ENCODE data around the gene CNTN4.
"Not testable (repeated sequence)": the region's sequence is repeated elsewhere in the genome, so short reads cannot be mapped to it uniquely, and the experiment has no call there.

CNTN4 gene

DNA sequence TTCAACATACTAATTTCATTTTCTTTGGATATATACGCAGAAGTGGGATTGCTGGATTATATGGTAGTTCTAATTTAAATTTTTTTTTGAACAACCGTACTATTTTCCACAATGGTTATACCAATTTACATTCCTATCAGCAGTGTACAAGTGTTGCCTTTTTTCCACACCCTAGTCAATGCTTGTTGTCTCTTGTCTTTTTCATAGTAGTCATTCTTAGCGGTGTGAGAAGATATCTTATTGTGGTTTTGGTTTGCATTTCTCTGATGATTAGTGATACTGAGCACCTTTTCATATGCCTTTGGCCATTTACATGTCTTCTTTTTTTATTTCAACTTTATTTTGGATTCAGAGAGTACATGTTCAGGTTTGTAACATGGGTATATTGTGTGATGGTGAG is 858.4 kb downstream of the CNTN4 start:
- DNase-seq (ENCODE audit: low read depth, low spot score): no peak

DNA sequence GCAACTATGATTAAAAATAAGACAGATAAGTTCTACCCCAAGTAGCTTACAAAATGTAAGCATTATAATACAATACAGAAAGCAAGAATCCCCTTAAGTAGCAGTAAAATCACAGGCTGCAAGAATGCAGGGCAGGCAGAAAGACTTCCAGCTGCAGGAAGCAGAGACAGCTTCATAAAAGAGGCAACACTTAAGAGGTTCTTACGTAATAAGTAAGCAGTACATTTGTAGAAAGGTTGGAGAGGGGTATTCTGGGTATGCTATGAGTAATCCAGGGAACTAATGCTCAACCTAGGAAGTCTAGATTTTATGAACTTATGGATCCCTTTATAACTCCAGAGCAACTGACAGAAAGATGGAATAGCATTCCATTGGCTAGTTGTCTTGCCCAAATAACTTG is 859.9 kb downstream of the CNTN4 start:
- no peak for DNase-seq (ENCODE audit: low read depth, low spot score)

DNA sequence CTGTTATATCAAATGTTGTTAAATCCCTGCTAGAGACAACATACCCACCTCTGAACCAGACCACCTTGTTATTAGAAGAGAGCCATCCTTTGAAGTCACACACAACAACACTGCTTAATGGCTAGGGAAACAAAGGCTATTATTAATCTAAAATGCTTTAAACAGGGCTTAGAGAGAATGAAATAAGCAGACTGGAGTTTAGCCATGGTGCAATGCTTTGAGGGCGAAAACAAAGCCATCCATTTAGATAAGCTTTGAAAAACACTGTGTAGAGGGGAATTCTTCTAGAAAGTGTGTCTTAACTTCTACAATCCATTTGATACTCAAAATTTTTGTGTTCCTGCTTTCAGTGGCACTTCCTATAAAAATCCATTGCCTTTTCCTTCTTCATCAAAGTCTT is 862.9 kb downstream of the CNTN4 start:
- DNase-seq (ENCODE audit: low read depth, low spot score): no peak

DNA sequence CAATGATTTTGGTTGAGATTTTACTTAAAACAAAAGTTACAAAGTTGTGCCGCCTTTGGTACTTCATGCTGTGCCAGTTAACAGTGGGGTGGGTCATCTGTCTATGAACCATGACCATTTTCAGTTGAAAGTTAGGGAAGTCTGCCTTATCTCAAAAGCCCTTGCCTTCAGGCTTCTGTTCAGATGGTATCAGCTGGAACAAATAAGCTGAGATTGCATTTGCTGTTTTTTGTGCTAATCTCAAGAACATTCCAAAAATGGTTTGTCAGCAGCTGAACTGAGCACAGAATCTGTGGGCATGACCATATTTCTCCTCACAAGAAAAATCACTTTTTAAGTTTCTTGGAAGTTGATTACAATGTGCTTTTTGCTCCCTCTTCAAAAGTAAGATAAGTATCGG is 869.2 kb downstream of the CNTN4 start:
- no peak for DNase-seq (ENCODE audit: low read depth, low spot score)

DNA sequence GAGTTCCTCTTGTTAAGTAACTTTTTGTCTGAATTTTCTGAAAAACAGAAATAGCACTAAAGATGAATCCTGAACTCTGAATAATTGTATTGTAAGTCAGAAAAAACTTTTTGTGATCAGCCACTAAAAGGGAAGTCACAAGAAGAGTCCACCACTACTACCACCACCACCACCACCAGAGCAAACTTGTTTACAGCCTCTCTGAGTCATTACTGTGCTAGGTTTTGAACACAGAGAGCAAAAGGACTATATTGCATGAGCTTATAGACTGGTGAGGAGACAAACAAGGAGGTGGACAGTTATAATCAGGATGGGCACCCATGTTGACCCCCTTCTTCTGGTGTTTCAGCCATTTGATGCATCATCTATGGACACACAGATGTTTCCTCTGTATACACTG is 869.8 kb downstream of the CNTN4 start:
- no peak for DNase-seq (ENCODE audit: low read depth, low spot score)

DNA sequence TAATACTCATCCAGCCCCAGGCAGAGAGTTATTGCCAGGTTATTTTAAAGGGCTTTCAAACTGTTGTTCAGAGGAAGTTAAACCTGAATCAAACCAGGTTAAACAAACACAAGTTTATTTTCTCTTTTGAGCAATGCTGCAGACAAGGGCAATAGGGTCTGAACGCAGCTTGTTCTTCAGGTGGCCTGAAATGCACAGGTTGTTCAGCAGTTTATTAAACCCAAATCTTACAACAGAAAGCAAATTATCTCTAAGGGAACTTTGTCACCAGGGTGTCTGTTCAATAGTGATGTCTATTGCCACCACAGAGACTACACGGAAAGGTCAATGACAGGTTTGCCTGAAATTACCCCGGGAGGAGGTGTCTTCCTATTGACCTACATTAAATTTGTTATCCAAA is 877.5 kb downstream of the CNTN4 start:
- no peak for DNase-seq (ENCODE audit: low read depth, low spot score)

DNA sequence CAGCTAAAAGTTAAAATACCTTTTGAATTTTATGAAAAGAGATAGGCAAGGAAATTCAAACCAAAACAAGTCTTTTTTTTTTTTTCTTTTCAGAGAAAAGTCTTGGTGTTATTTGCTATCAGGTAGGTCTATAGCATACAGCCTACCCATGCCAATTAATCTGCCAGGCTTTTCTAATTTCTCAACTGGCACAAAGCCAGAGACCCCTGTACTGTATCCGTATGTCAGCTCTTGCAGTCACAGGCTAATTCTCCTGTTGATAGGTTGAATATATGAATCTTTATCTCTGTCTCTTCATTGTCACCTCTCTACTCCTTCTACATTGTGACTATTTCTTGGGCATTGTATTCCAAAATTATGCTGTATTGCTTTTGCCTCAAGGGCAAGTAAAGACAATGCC is 878.1 kb downstream of the CNTN4 start:
- no peak for DNase-seq (ENCODE audit: low read depth, low spot score)

DNA sequence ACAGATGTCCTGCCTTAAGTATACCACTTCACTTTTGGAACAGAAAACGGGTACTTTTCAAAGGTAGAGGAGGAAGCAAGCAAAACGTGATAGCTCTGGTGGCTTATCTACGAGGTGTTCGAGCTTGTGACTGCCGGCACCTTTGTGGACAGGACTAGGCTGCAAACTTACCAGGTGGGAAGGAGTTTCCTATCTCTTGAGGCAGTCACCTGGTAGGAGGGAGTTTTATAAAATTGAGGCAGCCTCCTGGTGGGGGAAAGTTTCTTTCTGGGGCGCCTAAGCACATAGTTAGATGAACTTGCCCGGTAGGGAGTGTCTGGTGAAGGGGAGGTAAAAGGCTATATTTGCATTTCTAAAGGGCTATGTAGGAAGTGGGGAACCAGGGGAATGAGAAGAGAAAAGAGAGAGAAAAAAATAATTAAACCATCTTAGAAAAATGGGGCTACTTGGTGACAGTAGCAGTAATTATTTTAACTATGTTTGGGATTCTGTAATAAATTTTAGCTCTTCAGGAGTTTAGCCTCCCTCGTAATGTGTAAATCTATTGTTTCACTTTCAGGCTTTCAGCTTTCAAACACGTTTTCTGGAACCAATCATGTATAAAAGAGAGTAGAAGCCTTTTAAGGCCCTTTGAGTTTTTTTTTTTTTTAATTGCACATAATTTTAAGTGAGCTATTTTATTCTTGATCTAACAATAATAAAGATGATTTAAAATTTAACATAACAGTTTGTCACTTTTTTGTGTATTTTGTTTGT is 880.5 kb downstream of the CNTN4 start:
- DNase-seq (ENCODE audit: low read depth, low spot score): no peak

DNA sequence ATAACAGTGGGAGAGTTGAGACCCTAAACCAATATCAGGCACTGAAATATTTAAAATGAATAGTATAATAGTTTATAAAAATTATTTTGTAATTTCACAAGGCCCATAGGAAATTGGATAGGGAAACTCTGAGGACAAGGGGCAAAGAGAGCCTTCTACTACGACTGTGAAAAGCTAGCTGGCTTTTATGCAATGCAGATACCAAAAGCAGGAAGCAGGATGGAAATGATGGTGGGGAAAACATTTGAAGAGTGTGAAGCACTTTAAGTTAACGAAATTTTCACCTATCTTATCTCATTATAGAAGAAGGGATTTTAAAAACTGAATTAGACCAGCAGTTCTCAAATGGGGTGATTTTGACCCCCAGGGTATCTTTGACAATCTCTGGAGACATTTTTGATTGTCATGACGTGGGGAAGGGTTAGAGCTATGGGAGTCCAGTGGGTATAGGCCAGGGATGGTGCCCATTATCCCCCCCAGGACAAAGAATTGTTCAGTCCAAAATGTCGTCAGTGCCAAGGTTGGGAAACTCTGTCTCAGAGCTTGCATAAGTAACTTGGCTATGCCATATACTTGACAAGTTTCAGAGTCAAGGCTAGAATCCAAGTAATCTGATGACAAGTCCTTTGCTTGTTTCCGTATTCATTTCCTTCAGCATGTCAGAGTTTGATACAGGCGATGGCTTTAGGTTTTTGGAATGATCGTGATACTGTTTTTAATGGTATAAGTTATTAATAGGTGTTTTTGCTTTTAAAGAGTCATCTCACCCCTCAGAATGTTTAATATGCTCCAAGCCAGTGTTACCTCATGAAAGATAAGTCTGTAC is 885.6 kb downstream of the CNTN4 start:
- DNase-seq (ENCODE audit: low read depth, low spot score): no peak

DNA sequence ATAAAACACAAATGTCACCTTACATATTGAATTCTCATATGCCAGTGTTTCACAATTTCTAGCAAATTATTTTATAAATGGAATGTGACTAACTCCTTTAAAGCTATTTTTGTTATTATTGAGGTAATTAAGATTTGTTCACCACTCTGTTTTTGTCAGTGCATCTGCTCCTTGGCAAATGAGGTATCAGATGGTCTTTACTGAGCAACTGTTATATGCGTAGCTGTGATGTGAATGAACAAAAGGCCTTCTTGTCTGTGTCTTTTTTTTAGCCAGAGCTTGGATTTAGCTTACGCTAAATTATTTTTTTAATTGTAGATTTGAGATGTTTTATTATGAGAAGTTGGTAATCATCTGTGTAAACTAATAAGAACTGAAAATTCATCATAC is 886.2 kb downstream of the CNTN4 start:
- DNase-seq (ENCODE audit: low read depth, low spot score): no peak

DNA sequence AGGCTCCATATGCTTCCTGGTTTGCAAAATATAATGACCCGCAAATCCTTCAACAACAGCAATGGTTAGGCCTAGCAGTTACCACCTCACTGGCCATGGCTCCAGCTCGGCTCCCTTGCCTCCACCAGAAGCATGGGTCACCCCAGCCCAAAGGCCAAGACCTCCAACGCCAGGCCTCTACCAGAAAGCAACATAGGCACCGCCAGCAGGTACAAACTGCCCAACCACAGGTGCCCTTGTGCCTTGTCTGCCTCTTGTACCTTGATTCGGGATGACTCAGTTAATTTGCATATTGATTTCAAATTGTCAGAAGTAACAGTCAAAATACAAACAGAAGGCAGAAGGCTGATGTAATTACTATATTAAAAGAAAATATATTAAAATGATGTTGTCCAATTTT is 886.8 kb downstream of the CNTN4 start:
- DNase-seq (ENCODE audit: low read depth, low spot score): no peak

DNA sequence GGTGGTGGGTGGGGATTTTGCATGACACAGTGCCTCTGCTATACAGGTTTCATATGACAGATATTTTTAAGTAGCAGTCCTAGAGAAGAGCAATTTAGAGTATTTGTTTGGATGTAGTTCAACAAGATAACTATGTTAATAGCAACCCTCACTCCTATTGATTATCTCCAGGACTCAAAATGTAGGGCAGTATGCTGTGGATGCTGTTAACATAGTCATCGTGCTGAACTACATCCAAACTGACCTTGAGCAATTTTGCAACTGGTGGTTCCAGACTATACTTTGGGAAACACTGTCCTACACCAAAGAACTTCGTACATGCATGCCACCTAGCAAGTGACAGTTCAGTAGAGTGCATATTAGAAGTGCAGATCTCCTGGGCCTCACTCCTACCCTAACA is 893.9 kb downstream of the CNTN4 start:
- DNase-seq (ENCODE audit: low read depth, low spot score): no peak

DNA sequence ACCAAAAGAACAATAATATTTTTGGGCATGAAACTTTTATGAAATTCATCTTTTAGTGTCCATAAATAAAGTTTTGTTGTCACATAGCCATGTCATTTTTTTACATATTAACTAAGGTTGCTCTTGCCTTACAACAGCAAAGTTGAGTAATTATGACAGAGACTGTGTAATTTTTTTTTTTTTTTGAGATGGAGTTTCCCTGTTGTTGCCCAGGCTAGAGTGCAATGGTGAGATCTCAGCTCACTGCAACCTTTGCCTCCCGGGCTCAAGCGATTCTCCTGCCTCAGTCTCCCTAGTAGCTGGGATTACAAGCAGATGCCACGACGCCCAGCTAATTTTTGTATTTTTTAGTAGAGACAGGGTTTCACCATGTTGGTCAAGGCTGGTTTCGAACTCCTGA is 894.5 kb downstream of the CNTN4 start:
- DNase-seq (ENCODE audit: low read depth, low spot score): not testable (repeated sequence)

DNA sequence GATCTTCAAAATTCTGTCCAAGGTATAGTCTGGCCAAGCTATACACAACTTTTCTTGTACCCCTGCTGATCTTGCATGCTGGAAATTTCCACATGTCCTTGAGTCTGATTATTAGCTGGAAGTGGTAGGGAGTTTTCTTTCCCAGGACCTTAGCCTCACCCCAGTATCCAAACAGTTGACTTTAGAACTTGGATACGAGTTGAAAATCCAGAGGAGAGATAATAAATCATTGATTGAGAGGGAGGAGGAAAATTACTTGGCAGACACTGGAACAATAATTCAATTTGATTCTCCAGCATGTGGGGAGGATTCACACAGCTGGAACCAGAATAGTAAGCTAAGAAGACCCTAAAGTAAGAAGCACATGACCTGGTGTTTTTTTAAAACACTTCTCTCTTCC is 895.1 kb downstream of the CNTN4 start:
- DNase-seq (ENCODE audit: low read depth, low spot score): no peak

DNA sequence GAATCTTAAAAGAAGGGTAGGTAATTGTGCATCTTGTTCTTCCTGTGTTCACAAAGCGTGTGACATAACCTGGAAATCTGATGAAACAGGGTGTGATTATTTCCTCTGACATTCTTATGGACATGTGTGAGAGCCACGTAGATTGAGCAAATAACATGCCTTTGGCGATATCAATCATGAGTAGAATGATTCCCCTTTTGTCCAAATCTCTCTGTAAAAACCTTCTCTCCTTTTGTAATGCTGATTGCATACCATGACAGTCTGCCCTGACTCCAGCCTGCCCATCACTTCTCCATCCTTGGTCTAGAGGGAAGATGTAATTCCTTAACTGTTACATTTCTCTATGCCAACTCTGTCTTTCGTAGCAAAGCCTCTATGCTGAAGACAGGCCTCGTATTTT is 896.5 kb downstream of the CNTN4 start:
- DNase-seq (ENCODE audit: low read depth, low spot score): no peak

DNA sequence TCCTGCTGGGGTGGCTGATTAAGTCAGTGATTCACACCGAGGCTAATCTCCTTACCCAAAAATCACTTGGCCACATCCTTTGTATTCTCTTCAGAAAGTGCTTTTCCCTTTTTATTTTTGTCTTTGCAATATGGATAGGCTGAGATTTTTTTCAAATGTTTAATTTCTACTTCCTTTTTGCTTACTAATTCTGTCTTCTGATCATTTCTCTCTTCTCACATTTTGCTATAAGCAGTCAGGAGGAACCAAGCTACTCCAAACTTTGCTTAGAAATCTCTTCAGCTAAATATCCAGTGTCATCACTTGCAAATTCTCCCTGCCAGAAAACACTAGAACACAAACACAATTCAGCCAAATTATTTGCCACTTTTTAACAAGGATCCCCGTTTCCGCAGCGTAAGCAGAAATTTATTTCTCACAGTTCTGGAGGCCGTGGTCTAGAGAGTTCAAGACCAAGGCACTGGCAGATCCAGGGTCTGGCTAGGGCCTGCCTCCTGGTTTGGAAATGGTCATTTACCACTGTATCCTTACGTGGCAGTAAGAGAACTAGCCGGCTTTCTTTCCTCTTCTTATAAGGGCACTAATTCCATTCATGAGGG is 906.6 kb downstream of the CNTN4 start:
- no peak for DNase-seq (ENCODE audit: low read depth, low spot score)

DNA sequence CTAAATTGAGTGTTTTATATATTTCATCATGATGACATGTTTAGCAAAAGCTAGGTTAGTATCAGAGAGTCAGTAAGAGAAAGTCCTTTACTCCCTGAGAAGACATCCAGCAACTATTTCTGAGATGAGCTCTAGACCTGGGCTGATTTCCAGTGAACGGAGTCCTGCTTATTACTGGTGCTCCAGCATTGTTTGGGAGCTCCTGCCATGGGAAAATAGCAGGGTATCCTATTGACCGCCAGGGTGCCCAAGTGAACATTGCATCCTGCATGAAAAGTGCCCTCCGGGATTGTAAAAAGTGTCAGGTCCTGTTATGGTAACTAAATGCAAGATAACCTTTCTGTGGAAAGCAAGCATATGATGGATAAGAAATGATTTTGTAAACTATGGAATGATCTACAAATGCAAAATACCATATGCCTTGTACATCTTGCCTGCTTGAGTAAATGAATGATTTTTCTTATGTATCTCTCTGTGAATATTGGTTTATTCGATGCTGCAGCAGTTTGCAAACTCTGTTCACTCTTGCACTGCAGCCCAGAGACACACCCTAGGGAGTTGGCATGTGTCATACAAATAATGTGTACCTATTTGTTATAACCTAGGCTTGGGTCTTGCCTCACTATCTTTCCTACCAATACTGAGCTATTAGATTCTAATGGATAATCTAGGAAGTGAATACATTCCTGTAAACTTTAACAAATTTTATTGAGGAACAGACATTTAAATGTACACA is 914.8 kb downstream of the CNTN4 start:
- DNase-seq (ENCODE audit: low read depth, low spot score): no peak

DNA sequence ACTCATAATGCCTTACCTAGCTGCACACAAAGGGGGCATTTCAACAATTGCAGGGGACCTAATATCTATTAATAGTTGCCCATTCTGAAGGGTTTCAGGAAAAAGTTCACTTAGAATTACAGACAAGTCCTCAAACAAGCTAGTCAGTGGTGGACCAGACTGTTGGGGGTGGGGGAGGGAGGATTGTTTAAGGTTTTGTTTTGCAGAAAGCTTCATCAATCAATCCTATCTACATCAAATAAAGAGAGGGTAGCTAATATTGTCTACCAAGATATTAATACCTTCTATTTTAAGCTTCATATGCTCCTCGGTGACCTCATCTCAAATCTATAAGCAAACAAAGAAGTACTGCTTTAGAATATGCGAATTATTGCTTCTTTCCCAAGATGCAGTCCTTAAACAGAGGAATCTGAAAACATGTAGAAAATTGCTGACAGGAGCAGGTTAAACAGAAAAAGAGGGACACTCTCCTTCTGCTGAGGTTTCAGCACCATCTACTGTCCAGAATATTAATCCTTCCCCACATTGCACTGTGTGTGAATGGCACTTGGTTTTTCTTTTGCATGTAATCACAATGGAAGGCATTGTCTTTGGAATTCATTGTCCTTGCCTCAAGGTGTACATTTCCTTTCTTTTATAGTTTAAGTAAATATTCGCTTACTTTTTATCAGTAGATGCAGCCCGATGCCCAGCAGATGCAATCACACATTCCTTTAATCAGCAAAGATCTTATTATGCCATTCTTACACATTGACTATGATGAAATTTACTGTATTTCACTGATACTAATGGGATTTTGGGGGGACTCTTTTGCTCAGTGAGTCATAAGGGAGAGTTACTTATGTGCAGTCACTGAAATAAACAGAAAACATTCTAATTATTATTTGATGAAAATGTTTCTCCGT is 916.8 kb downstream of the CNTN4 start:
- DNase-seq (ENCODE audit: low read depth, low spot score): peak; percentile 12

DNA sequence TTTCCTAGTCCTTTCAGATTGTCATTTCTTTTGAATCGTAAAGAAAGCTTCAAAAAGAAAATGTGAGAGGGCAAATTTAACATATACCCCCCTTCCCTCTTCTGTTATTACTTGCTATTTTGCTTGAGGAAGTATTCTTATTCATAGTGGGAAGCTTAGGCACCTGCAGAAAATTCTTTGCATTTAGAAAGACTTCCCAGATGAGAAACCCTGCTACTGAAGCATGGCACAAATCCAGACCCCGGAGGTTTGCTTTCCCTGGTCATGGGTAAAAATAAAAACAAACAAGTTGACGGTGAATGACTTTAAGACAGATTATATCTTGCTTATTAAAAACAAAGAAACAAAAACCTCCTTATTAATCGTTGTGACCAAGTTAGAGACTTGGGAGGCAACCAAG is 917.6 kb downstream of the CNTN4 start:
- no peak for DNase-seq (ENCODE audit: low read depth, low spot score)

DNA sequence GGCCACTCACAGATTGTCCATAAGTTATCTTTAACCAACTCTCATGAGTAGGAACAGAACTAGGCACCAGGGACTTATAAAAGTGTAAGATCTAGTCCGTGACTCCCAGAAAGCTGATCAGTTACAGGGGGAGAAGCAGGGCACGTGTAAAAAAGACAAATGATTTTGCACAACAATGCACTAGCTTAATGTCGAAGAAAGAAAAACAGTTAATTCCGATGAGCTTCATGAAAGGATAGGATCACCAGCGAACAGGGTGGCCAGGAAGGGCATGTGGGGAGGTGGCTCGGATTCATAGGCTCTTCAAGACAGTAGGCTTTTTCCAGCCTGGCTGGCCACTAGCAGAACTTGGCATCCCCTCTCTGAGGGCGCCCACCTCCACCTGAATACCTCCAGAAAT is 921.5 kb downstream of the CNTN4 start:
- DNase-seq (ENCODE audit: low read depth, low spot score): no peak

DNA sequence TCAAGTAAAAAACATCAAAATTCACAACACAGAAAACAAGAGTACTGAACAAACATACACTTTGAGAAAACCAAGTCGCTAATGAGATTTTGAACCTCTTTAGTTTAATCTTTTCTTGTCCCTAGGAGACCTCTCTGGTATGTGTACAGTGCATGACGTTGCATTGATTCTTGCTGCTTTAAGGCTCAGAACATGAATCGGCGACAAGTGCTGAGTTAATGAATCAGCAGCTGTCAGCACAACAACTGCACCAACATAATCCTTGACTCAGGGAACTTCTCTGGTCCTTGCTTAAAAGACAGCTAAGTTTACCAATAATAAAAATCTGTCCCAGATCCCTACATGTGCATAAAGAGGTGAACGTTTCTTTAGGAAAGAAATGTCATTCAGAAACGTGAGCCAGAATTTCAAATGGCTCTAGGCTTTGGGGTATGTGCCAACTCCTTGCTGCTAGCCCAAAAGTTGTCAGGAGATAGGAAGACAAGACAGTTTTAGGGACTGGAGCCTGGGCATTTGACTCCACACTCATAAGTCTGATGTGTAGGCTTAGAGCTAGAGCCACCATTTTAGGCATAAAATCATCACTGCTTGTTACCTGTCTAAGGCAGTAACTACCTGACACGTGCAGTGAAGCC is 924.6 kb downstream of the CNTN4 start:
- DNase-seq (ENCODE audit: low read depth, low spot score): no peak
